ENCODE results near the gene NAGLU.

- TF ChIP-seq, protein P1, sequence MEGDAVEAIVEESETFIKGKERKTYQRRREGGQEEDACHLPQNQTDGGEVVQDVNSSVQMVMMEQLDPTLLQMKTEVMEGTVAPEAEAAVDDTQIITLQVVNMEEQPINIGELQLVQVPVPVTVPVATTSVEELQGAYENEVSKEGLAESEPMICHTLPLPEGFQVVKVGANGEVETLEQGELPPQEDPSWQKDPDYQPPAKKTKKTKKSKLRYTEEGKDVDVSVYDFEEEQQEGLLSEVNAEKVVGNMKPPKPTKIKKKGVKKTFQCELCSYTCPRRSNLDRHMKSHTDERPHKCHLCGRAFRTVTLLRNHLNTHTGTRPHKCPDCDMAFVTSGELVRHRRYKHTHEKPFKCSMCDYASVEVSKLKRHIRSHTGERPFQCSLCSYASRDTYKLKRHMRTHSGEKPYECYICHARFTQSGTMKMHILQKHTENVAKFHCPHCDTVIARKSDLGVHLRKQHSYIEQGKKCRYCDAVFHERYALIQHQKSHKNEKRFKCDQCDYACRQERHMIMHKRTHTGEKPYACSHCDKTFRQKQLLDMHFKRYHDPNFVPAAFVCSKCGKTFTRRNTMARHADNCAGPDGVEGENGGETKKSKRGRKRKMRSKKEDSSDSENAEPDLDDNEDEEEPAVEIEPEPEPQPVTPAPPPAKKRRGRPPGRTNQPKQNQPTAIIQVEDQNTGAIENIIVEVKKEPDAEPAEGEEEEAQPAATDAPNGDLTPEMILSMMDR (IDR thresholded peaks at IDR 0.05): no peak
- TF ChIP-seq POLR2A (IDR thresholded peaks at IDR 0.05): no peak
Measured at GRCh38 chr17:42518755-42519545, 17.1 kb upstream of the NAGLU start.
